H9 (cell line): ENCODE measurements around the gene ARHGAP26. TPM values are rescaled to one million over a fixed set of nuclear protein-coding genes. Genes with fewer than 3 reads are reported as not detected.

ENCODE experiments used
- DNase-seq: peaks from one replicate; pipeline ENCODE4 v3.0.0-alpha.2; 2017
- H2AFZ ChIP-seq: one replicate; pipeline ENCODE4 v1.6.1; 2013; ENCODE audit warnings: mild to moderate bottlenecking, low read length, control low read depth, moderate library complexity
- H2AK5ac ChIP-seq: 2 replicates; pipeline ENCODE4 v1.6.1; 2013; ENCODE audit warnings: low read length, control low read depth, mixed read lengths; ENCODE audit not compliant: insufficient read length
- H2BK120ac ChIP-seq: one replicate; pipeline ENCODE4 v1.6.1; 2013; ENCODE audit warnings: low read depth, mild to moderate bottlenecking, low read length, control low read depth, inconsistent platforms; ENCODE audit not compliant: poor library complexity, severe bottlenecking
- H2BK12ac ChIP-seq: 2 replicates; pipeline ENCODE4 v1.6.1; 2013; ENCODE audit warnings: low read length, control low read depth, mixed read lengths, low read depth; ENCODE audit not compliant: insufficient read length
- H2BK15ac ChIP-seq: 2 replicates; pipeline ENCODE4 v1.6.1; 2013; ENCODE audit warnings: low read depth, low read length, control low read depth
- H2BK20ac ChIP-seq: one replicate; pipeline ENCODE4 v1.6.1; 2013; ENCODE audit warnings: low read depth, mild to moderate bottlenecking, low read length, control low read depth, inconsistent platforms; ENCODE audit not compliant: poor library complexity, severe bottlenecking
- H2BK5ac ChIP-seq: 2 replicates; pipeline ENCODE4 v1.6.1; 2013; ENCODE audit warnings: low read length, control low read depth, mixed read lengths; ENCODE audit not compliant: insufficient read length
- H3K14ac ChIP-seq: 2 replicates; pipeline ENCODE4 v1.6.1; 2013; ENCODE audit warnings: low read length, control low read depth; ENCODE audit not compliant: insufficient read depth
- H3K18ac ChIP-seq: 2 replicates; pipeline ENCODE4 v1.6.1; 2013; ENCODE audit warnings: low read depth, mild to moderate bottlenecking, mixed read lengths, low read length, control low read depth; ENCODE audit not compliant: insufficient read length
- H3K23ac ChIP-seq: 2 replicates; pipeline ENCODE4 v1.6.1; 2013; ENCODE audit warnings: low read length, control low read depth, mixed read lengths, low read depth; ENCODE audit not compliant: insufficient read length
- H3K23me2 ChIP-seq: 2 replicates; pipeline ENCODE4 v1.6.1; 2013; ENCODE audit warnings: low read depth, mild to moderate bottlenecking, mixed read lengths, low read length, control low read depth; ENCODE audit not compliant: insufficient read length, poor library complexity, severe bottlenecking
- H3K27ac ChIP-seq: 2 replicates; pipeline ENCODE4 v1.5.1; 2013; ENCODE audit warnings: low read length, control low read depth, mixed read lengths, low read depth; ENCODE audit not compliant: insufficient read length
- H3K27me3 ChIP-seq: 2 replicates; pipeline ENCODE4 v1.6.1; 2013; ENCODE audit warnings: low read length, control low read depth, inconsistent platforms; ENCODE audit not compliant: insufficient read depth
- H3K4ac ChIP-seq: 2 replicates; pipeline ENCODE4 v1.6.1; 2013; ENCODE audit warnings: low read depth, mild to moderate bottlenecking, control low read depth, inconsistent platforms, low read length, moderate library complexity
- H3K4me1 ChIP-seq: 2 replicates; pipeline ENCODE4 v1.6.1; 2013; ENCODE audit warnings: low read length, control low read depth, inconsistent platforms; ENCODE audit not compliant: insufficient read depth
- H3K4me2 ChIP-seq: 2 replicates; pipeline ENCODE4 v1.6.1; 2013; ENCODE audit warnings: low read length, control low read depth, mixed read lengths; ENCODE audit not compliant: insufficient read length, insufficient read depth
- H3K56ac ChIP-seq: 2 replicates; pipeline ENCODE4 v1.6.1; 2013; ENCODE audit warnings: low read depth, mild to moderate bottlenecking, mixed read lengths, low read length, control low read depth; ENCODE audit not compliant: insufficient read length
- H3K79me1 ChIP-seq: 2 replicates; pipeline ENCODE4 v1.6.1; 2013; ENCODE audit warnings: low read depth, mild to moderate bottlenecking, moderate library complexity, low read length, control low read depth, inconsistent platforms; ENCODE audit not compliant: insufficient read depth, poor library complexity, severe bottlenecking
- H3K79me2 ChIP-seq: 2 replicates; pipeline ENCODE4 v1.6.1; 2013; ENCODE audit warnings: low read length, control low read depth, inconsistent platforms; ENCODE audit not compliant: insufficient read depth
- H3K9ac ChIP-seq: 2 replicates; pipeline ENCODE4 v1.6.1; 2013; ENCODE audit warnings: low read length, control low read depth, mixed read lengths; ENCODE audit not compliant: insufficient read length; ENCODE audit errors: extremely low read depth
- H3K9me3 ChIP-seq: one replicate; pipeline ENCODE4 v1.6.1; 2013; ENCODE audit warnings: low read depth, low read length, inconsistent platforms; ENCODE audit not compliant: control insufficient read depth
- H3T11ph ChIP-seq: one replicate; pipeline ENCODE4 v1.6.1; 2013; ENCODE audit warnings: mild to moderate bottlenecking, low read length, control low read depth, inconsistent platforms
- H4K20me1 ChIP-seq: one replicate; pipeline ENCODE4 v1.6.1; 2013; ENCODE audit not compliant: control insufficient read depth, insufficient read length, insufficient read depth
- H4K5ac ChIP-seq: 2 replicates; pipeline ENCODE4 v1.6.1; 2013; ENCODE audit warnings: low read depth, mild to moderate bottlenecking, mixed read lengths, low read length, control low read depth; ENCODE audit not compliant: insufficient read length
- H4K8ac ChIP-seq: replicated peaks from 2 replicates; pipeline ENCODE4 v1.6.1; 2013; ENCODE audit warnings: low read length, control low read depth, mixed read lengths, low read depth; ENCODE audit not compliant: insufficient read length
- H4K91ac ChIP-seq: 2 replicates; pipeline ENCODE4 v1.6.1; 2013; ENCODE audit warnings: low read depth, mild to moderate bottlenecking, moderate library complexity, mixed read lengths, low read length, control low read depth; ENCODE audit not compliant: insufficient read length
- H3K27ac Mint-ChIP-seq, 3 experiments: 2 replicates in 2 of 3; 3 replicates in 1 of 3; pipeline ENCODE4 v1.8.0; 2020 to 2021; ENCODE audit warnings: mixed read lengths in 3 of 3, mild to moderate bottlenecking in 1 of 3, moderate library complexity in 1 of 3
- H3K27me3 Mint-ChIP-seq: 2 replicates; pipeline ENCODE4 v1.8.0; 2021; ENCODE audit warnings: low read depth, mild to moderate bottlenecking, moderate library complexity, mixed read lengths
- H3K36me3 Mint-ChIP-seq, 3 experiments: 2 replicates in 2 of 3; 3 replicates in 1 of 3; pipeline ENCODE4 v1.8.0; 2020 to 2021; ENCODE audit warnings: low read depth in 3 of 3, mixed read lengths in 3 of 3; ENCODE audit not compliant: insufficient read depth in 1 of 3
- H3K4me1 Mint-ChIP-seq, 2 experiments: 2 replicates each; pipeline ENCODE4 v1.8.0; 2020; ENCODE audit warnings: mixed read lengths in 2 of 2
- H3K4me3 Mint-ChIP-seq, 2 experiments: 2 replicates in 1 of 2; 3 replicates in 1 of 2; pipeline ENCODE4 v1.8.0; 2020 to 2021; ENCODE audit warnings: mild to moderate bottlenecking in 2 of 2, mixed read lengths in 2 of 2, moderate library complexity in 1 of 2
- H3K9me3 Mint-ChIP-seq, 2 experiments: 2 replicates in 1 of 2; 3 replicates in 1 of 2; pipeline ENCODE4 v1.8.0; 2020; ENCODE audit warnings: mild to moderate bottlenecking in 2 of 2, mixed read lengths in 2 of 2, moderate library complexity in 1 of 2
- WGBS: extraction: QIAGEN DNeasy Blood & Tissue Kit; methylation state at CpG from one replicate; pipeline ENCODE4 v1.1.7; 2013; ENCODE audit warnings: missing lambda C conversion rate, low lambda C conversion rate, mixed read lengths; ENCODE audit not compliant: insufficient read length; ENCODE audit errors: extremely low coverage; 5-methylcytosine and 5-hydroxymethylcytosine counted together
- total RNA-seq: library from RNA; stranded (reverse); gene quantifications from 2 replicates; pipeline ENCODE4 v1.2.1, GENCODE V29; 2021
- TF ChIP-seq, protein P1 (sequence below): fragments of 200-600 bp; sonication (generic); conservative IDR thresholded peaks from 3 replicates; pipeline ENCODE4 v1.8.0; 2021; ENCODE audit warnings: antibody characterized with exemption, mild to moderate bottlenecking

Gene ARHGAP26
- total RNA-seq, 1 experiment from 2014 or later = 13.8 TPM

DNA sequence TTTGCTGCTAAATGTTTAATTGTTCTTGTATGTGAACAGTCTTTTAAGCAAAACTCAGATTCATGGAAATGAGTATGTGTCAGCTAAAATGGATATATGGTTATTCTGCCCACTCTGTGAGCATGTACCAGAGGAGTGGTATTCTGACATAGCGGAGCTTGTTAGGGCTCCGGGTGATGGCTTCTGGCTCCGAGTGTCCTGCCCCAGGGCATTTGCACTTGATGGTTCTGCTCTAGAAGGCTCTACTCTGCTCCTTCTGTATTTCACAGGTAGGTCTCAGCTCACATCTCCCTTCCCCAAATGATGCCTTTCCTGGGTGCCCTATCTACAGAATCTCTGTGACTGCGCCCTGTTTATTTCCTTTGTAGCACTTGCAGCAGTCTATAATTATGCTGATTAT lies 113.3 kb downstream of the ARHGAP26 start:
- H3K4me1 ChIP-seq = peaks cover 4% of the 10 kb centered on the region; the same call in 1 of the 2 replicates

More for the DNA sequence above, 113.3 kb downstream of the ARHGAP26 start:
- H3T11ph ChIP-seq = no peak overlapping the region
- peaks cover 26 to 30% of the 10 kb centered on the region in 2 experiments for H3K4me1 Mint-ChIP-seq
- TF ChIP-seq, protein P1, sequence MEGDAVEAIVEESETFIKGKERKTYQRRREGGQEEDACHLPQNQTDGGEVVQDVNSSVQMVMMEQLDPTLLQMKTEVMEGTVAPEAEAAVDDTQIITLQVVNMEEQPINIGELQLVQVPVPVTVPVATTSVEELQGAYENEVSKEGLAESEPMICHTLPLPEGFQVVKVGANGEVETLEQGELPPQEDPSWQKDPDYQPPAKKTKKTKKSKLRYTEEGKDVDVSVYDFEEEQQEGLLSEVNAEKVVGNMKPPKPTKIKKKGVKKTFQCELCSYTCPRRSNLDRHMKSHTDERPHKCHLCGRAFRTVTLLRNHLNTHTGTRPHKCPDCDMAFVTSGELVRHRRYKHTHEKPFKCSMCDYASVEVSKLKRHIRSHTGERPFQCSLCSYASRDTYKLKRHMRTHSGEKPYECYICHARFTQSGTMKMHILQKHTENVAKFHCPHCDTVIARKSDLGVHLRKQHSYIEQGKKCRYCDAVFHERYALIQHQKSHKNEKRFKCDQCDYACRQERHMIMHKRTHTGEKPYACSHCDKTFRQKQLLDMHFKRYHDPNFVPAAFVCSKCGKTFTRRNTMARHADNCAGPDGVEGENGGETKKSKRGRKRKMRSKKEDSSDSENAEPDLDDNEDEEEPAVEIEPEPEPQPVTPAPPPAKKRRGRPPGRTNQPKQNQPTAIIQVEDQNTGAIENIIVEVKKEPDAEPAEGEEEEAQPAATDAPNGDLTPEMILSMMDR = no peak
- H4K8ac ChIP-seq = no peak overlapping the region
- H3K18ac ChIP-seq = no peak overlapping the region
- no peak overlapping the region for H2BK20ac ChIP-seq
- no peaks in the 10 kb centered on the region for H3K23me2 ChIP-seq
- H3K79me2 ChIP-seq = no peaks in the 10 kb centered on the region
- H2BK15ac ChIP-seq = no peak overlapping the region
- no peaks in the 10 kb centered on the region for H3K9me3 Mint-ChIP-seq
- H4K20me1 ChIP-seq = no peaks in the 10 kb centered on the region
- DNase-seq = no peak
- no peak overlapping the region for H2BK120ac ChIP-seq
- no peak overlapping the region for H2BK12ac ChIP-seq
- no peak overlapping the region for H2AFZ ChIP-seq
- no peak overlapping the region for H3K9ac ChIP-seq
- H3K56ac ChIP-seq = no peak overlapping the region
- H3K23ac ChIP-seq = no peak overlapping the region
- H3K27me3 ChIP-seq = no peaks in the 10 kb centered on the region
- no peak overlapping the region for H4K5ac ChIP-seq
- no peak overlapping the region for H4K91ac ChIP-seq
- no peak overlapping the region for H3K4me3 Mint-ChIP-seq
- no CpG with 5 or more reads among the region's 4 CpGs for WGBS
- no peak overlapping the region for H3K14ac ChIP-seq
- no peak overlapping the region for H2BK5ac ChIP-seq
- no peak overlapping the region for H3K4ac ChIP-seq
- no peak overlapping the region for H2AK5ac ChIP-seq
- H3K36me3 Mint-ChIP-seq = no peaks in the 10 kb centered on the region; a peak in 1 of 7 replicates
- no peak overlapping the region for H3K4me2 ChIP-seq
- no peak overlapping the region for H3K27ac ChIP-seq
- H3K79me1 ChIP-seq = no peaks in the 10 kb centered on the region
- no peaks in the 10 kb centered on the region for H3K9me3 ChIP-seq
- H3K27me3 Mint-ChIP-seq = no peaks in the 10 kb centered on the region
- H3K27ac Mint-ChIP-seq = no peak overlapping the region
